B cell (primary cell): ENCODE results near the gene FN3K.

Experiments used
- EZH2 ChIP-seq: IDR thresholded peaks from 2 replicates; pipeline ENCODE4 v1.6.1; 2012; ENCODE audit warnings: borderline replicate concordance, low read depth, mild to moderate bottlenecking, moderate library complexity, low read length; ENCODE audit not compliant: insufficient read depth, poor library complexity, severe bottlenecking
- TF ChIP-seq, protein P1 (sequence below): fragments of 200-600 bp; IDR thresholded peaks from one replicate; pipeline ENCODE4 v1.8.0; 2022; ENCODE audit warnings: antibody characterized with exemption, mild to moderate bottlenecking

DNA sequence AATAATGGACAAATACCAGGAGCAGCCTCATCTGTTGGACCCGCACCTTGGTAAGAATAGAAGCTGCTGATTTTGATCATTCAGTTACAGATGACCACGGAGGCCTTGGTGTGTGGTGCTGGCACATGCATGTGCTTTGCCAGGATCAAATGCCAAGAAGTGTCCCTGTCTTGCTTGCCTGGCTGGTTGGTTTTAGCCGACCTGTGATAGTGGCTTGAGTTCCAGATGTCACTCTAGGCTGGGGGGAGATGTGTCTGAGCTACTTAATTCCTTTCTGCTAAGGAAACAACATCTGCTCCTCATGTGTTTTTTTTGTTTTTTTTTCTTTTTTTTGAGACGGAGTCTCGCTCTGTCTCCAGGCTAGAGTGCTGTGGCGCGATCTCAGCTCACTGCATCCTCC, 20.8 kb downstream of the FN3K start:
- TF ChIP-seq, protein P1, sequence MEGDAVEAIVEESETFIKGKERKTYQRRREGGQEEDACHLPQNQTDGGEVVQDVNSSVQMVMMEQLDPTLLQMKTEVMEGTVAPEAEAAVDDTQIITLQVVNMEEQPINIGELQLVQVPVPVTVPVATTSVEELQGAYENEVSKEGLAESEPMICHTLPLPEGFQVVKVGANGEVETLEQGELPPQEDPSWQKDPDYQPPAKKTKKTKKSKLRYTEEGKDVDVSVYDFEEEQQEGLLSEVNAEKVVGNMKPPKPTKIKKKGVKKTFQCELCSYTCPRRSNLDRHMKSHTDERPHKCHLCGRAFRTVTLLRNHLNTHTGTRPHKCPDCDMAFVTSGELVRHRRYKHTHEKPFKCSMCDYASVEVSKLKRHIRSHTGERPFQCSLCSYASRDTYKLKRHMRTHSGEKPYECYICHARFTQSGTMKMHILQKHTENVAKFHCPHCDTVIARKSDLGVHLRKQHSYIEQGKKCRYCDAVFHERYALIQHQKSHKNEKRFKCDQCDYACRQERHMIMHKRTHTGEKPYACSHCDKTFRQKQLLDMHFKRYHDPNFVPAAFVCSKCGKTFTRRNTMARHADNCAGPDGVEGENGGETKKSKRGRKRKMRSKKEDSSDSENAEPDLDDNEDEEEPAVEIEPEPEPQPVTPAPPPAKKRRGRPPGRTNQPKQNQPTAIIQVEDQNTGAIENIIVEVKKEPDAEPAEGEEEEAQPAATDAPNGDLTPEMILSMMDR = no peak
- TF ChIP-seq EZH2 = no peak
